NCI-H2107 treated with DMSO at 0.1 percent for 48 hours (cell line): Measurements from ENCODE around the gene CLASRP.

Experiments used
- DNase-seq: peaks from one replicate; lab custom pipeline; 2025; ENCODE audit not compliant: unreplicated experiment; lab: John Stamatoyannopoulos, UW

The CLASRP gene

GRCh38 chr19:45079063-45079910 lies 40.4 kb downstream of the CLASRP start, which contains the start of gene GEMIN7:
Gene GEMIN7, plus strand, starts transcription at chr19:45079260. Its CDS starts 10,855 bp downstream, at chr19:45090115.
- DNase-seq = no peak

- DNase-seq = no peak
Observed at GRCh38 chr19:45079911-45080370, 41.1 kb downstream of the CLASRP start.

GRCh38 chr19:45082170-45082569 lies 43.3 kb downstream of the CLASRP start:
- DNase-seq = no peak

- DNase-seq = no peak
Observed at GRCh38 chr19:45086480-45086879, 47.6 kb downstream of the CLASRP start.

- DNase-seq = no peak
Observed at GRCh38 chr19:45087531-45087930, 48.7 kb downstream of the CLASRP start.

GRCh38 chr19:45090034-45090433 lies 51.2 kb downstream of the CLASRP start:
- DNase-seq = no peak

- DNase-seq = no peak
Observed at GRCh38 chr19:45090606-45091005, 51.8 kb downstream of the CLASRP start.

GRCh38 chr19:45091031-45091923 lies 52.4 kb downstream of the CLASRP start:
- peak; percentile 96 for DNase-seq

- peak; percentile 90 for DNase-seq
Observed at GRCh38 chr19:45092747-45093678, 54.2 kb downstream of the CLASRP start, which contains the start of gene PPP1R37. Gene PPP1R37, plus strand, starts transcription at chr19:45093179. Its CDS starts 147 bp downstream, at chr19:45093326.

- no peak for DNase-seq
Observed at GRCh38 chr19:45094137-45094536, 55.3 kb downstream of the CLASRP start.

- no peak for DNase-seq
Observed at GRCh38 chr19:45094707-45095106, 55.9 kb downstream of the CLASRP start.

GRCh38 chr19:45095496-45096413 lies 56.9 kb downstream of the CLASRP start:
- DNase-seq = no peak

GRCh38 chr19:45096700-45097099 lies 57.9 kb downstream of the CLASRP start:
- DNase-seq = no peak

- DNase-seq = no peak
Observed at GRCh38 chr19:45097450-45097775, 58.6 kb downstream of the CLASRP start.

GRCh38 chr19:45097776-45098520 lies 59.1 kb downstream of the CLASRP start:
- DNase-seq = no peak

GRCh38 chr19:45098521-45099466 lies 59.9 kb downstream of the CLASRP start:
- DNase-seq = peak; percentile 70

GRCh38 chr19:45099467-45100191 lies 60.8 kb downstream of the CLASRP start:
- no peak for DNase-seq
